Naive B cell (primary cell): ENCODE measurements around the gene CSNK1G1. TPM values are rescaled to one million over a fixed set of nuclear protein-coding genes. Genes with fewer than 3 reads are reported as not detected.

Experiments used
- ATAC-seq, 2 donors: fragments of 150-1000 bp; cut with Tn5 transposase; 2 replicates each; pipeline ENCODE4 v1.10.0; 2021; ENCODE audit warnings: low read depth in 2 of 2, mild to moderate bottlenecking in 2 of 2, moderate library complexity in 2 of 2
- DNase-seq: peaks from one replicate; pipeline ENCODE4 v3.0.0; 2022
- H3K27ac Mint-ChIP-seq, 6 donors: one replicate each; pipeline ENCODE4 v1.8.0; 2020 to 2022; ENCODE audit warnings: mild to moderate bottlenecking in 6 of 6, mixed read lengths in 6 of 6, moderate library complexity in 5 of 6, inconsistent platforms in 2 of 6
- H3K27me3 Mint-ChIP-seq, 3 donors: one replicate each; pipeline ENCODE4 v1.8.0; 2021 to 2022; ENCODE audit warnings: mixed read lengths in 3 of 3, mild to moderate bottlenecking in 1 of 3
- H3K36me3 Mint-ChIP-seq, 2 donors: one replicate each; pipeline ENCODE4 v1.8.0; 2020 to 2022; ENCODE audit warnings: mixed read lengths in 2 of 2, inconsistent platforms in 1 of 2, mild to moderate bottlenecking in 1 of 2
- H3K4me1 Mint-ChIP-seq, 3 donors: one replicate each; pipeline ENCODE4 v1.8.0; 2020 to 2022; ENCODE audit warnings: mixed read lengths in 3 of 3, inconsistent platforms in 1 of 3, mild to moderate bottlenecking in 1 of 3, moderate library complexity in 1 of 3
- H3K4me3 Mint-ChIP-seq, 8 donors: one replicate each; pipeline ENCODE4 v1.8.0; 2020 to 2022; ENCODE audit warnings: mild to moderate bottlenecking in 8 of 8, mixed read lengths in 8 of 8, moderate library complexity in 8 of 8, inconsistent platforms in 2 of 8
- H3K9me3 Mint-ChIP-seq, 7 donors: one replicate each; pipeline ENCODE4 v1.8.0; 2020 to 2022; ENCODE audit warnings: mixed read lengths in 7 of 7, mild to moderate bottlenecking in 5 of 7, inconsistent platforms in 2 of 7, moderate library complexity in 1 of 7
- polyA plus RNA-seq, 6 donors: library from polyadenylated mRNA; unstranded; fragments of 300-500 nt; fragmentation: Illumina TruSeq; gene quantifications; one replicate each; pipeline ENCODE4 v1.2.3, GENCODE V29; 2021; ENCODE audit warnings: low read depth in 6 of 6

CSNK1G1 gene
- polyA plus RNA-seq, 6 donors from 2014 or later: 1.2 to 26.0 (median 15.4) TPM

DNA sequence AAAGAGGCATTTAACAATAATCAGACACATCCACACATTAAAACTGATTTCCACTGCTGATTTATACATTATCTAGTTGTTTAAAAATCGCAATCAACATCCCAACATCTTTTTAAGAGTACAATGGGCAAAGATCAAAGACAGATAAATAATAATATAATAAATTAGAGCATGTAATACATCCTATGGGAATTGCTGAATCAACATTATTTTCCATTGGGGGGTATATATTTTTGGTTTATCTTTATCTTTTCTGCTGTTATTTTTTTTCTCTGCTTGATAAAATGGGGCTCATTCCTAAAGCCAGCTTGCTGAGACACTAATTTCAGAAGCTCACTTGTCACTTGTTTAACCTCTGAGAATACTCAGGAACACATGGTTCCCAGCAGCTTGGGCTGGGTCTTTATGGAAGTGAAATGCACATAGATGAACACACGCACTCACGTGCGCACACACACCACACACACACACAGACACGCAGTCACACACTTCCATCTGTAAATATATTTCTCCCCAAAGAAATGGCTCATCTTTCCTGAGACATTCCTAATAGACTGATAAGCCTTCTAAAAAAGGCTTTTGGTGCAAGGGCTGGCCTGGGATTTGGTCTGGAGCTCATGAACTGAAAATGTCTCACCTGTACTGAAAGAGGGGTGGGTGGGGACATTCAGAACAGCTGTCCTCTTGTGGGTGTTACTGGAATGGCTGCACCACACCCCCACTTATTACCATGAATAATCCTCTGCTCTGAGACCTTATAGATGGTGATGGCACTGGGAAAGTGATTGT, 189.7 kb downstream of the CSNK1G1 start:
- H3K4me1 Mint-ChIP-seq: peaks cover 19 to 33% (median 24%) of the 10 kb centered on the region in 3 donors
- ATAC-seq: no peak
- H3K27me3 Mint-ChIP-seq: no peaks in the 10 kb centered on the region
- DNase-seq: no peak
- peak overlapping the region in 3 of 8 donors; percentile 21 to 71 (median 67) for H3K4me3 Mint-ChIP-seq
- peaks cover 6% of the 10 kb centered on the region in 2 donors for H3K36me3 Mint-ChIP-seq
- H3K27ac Mint-ChIP-seq: peak overlapping the region in 1 of 6 donors; percentile 22
- H3K9me3 Mint-ChIP-seq: no peaks in the 10 kb centered on the region

GRCh38 chr15:64164436-64164835, 191.5 kb downstream of the CSNK1G1 start:
- no peaks in the 10 kb centered on the region for H3K36me3 Mint-ChIP-seq
- DNase-seq (no peak), ATAC-seq (no peak)
- peak overlapping the region; percentile 64 to 96 (median 86) for H3K4me3 Mint-ChIP-seq
- peak overlapping the region; percentile 79 to 97 (median 95) for H3K27ac Mint-ChIP-seq
- H3K27me3 Mint-ChIP-seq: no peaks in the 10 kb centered on the region
- peaks cover 27 to 43% (median 34%) of the 10 kb centered on the region in 3 donors for H3K4me1 Mint-ChIP-seq
- H3K9me3 Mint-ChIP-seq: no peaks in the 10 kb centered on the region

GRCh38 chr15:64163659-64164362, 192.2 kb downstream of the CSNK1G1 start:
- Mint-ChIP-seq H3K4me1 (peaks cover 29 to 48% (median 37%) of the 10 kb centered on the region in 3 donors), H3K36me3 (peaks cover 0 to 2% of the 10 kb centered on the region in 2 donors), H3K27me3 (no peaks in the 10 kb centered on the region), H3K27ac (peak overlapping the region; percentile 79 to 97 (median 95)), H3K9me3 (no peaks in the 10 kb centered on the region), H3K4me3 (peak overlapping the region; percentile 70 to 96 (median 90))
- DNase-seq (no peak), ATAC-seq (no peak)

DNA sequence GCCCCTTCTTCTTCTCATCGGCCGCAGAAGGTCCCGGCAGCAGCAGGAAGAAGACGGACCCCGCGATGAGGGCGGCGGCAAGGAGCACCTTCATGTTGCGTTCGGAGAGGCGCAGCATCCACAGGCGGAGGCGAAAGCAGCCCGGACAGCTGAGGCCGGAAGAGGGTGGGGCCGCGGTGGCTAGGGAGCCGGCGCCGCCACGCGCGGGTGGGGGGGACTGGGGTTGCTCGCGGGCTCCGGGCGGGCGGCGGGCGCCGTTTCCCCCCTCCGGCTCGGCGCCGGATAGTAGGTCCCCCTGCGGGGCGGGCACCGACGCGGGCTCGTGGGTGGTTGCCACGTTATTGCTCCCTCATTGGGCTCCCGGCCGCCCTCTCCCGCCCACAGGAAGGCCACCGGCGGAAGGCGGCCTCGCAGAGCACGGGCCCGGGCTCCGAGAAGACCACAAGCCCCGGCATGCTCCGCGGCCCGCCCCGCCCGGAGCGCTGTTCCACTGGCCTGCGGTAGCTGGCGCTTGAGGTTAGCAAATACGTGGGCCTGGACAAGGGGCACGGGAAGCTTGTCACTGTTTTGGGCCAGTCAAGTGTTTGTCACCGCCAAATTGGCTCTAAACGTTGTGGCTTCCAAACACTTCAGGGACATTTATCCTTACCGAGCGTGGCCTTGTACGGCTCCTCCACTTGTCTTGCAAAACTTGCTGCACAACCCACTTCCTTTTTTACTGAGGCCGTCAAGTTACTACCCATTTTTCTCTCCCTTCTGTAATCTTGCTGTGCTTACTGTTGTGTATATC, 192.9 kb downstream of the CSNK1G1 start, which contains the start of gene PPIB:
TSS of gene PPIB (minus strand) at position 154 of the 790 bp plus-strand sequence. CDS start at position 118, 36 bp downstream.
- H3K9me3 Mint-ChIP-seq: no peaks in the 10 kb centered on the region
- H3K27ac Mint-ChIP-seq: peak within 1 kb of the TSS; percentile 57 to 96 (median 94)
- H3K4me1 Mint-ChIP-seq: peaks cover 36 to 55% (median 45%) of the 10 kb centered on the region in 3 donors
- peaks cover 0 to 10% of the 10 kb centered on the region in 2 donors for H3K36me3 Mint-ChIP-seq
- H3K4me3 Mint-ChIP-seq: peak within 1 kb of the TSS; percentile 70 to 96 (median 90)
- H3K27me3 Mint-ChIP-seq: no peaks in the 10 kb centered on the region
- ATAC-seq: peak; percentile 90
- DNase-seq: peak; percentile 98

- Mint-ChIP-seq H3K4me1 (peaks cover 40 to 61% (median 50%) of the 10 kb centered on the region in 3 donors), H3K9me3 (no peaks in the 10 kb centered on the region), H3K4me3 (peak overlapping the region; percentile 70 to 96 (median 90)), H3K27ac (peak overlapping the region; percentile 56 to 95 (median 84)), H3K27me3 (no peaks in the 10 kb centered on the region), H3K36me3 (peaks cover 0 to 14% of the 10 kb centered on the region in 2 donors)
- ATAC-seq (peak; percentile 2 to 4), DNase-seq (no peak)
Measured at GRCh38 chr15:64162478-64162868, 193.5 kb downstream of the CSNK1G1 start.

GRCh38 chr15:64161688-64162477, 194.1 kb downstream of the CSNK1G1 start:
- Mint-ChIP-seq H3K27me3 (no peaks in the 10 kb centered on the region), H3K9me3 (no peaks in the 10 kb centered on the region), H3K4me1 (peaks cover 44 to 67% (median 56%) of the 10 kb centered on the region in 3 donors), H3K36me3 (peaks cover 0 to 14% of the 10 kb centered on the region in 2 donors), H3K27ac (peak overlapping the region; percentile 56 to 95 (median 80)), H3K4me3 (peak overlapping the region; percentile 70 to 96 (median 90))
- no peak for DNase-seq
- no peak for ATAC-seq

DNA sequence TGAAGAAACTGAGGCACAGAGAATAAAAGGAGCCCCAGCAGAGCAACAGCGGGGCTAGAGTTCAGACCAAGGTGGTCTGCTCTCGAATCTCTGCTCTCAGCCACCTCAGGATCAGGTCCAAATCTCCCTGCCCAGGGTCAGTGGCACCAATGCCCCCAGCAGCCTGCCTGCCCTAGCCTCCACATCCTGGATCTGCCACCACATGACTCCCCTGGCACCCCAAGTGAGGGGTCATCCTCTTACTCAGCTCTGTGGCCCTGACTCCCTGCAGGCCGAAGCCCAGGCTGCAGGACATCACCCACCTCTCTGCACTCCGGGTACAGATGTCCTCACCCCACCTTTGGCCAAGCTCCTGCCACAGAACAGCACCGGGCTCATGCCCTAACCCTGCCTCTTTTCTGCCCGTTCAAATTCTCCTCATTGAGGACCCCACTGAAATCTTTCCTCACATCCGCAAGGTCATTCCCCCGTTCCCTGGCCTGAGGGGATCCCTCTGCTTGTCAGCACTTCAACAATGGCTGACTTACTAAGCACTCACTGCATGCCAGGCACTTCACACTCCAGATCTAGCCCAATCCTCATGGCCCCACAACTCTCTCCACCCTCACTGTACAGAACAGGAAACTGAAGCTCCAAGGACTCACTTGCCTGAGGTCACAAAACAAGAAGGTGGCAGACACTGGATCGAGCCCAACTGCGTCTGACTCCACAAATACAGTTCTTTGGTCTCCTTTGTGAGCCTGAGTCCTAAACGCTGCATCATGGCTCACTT, 197.4 kb downstream of the CSNK1G1 start:
- Mint-ChIP-seq H3K27me3 (no peaks in the 10 kb centered on the region), H3K27ac (peak overlapping the region in 5 of 6 donors; percentile 67 to 96 (median 87)), H3K36me3 (peaks cover 0 to 14% of the 10 kb centered on the region in 2 donors), H3K4me1 (peaks cover 45 to 71% (median 69%) of the 10 kb centered on the region in 3 donors), H3K9me3 (no peaks in the 10 kb centered on the region), H3K4me3 (peak overlapping the region in 5 of 8 donors; percentile 6 to 75 (median 52))
- ATAC-seq (no peak), DNase-seq (no peak)

GRCh38 chr15:64157599-64158125, 198.3 kb downstream of the CSNK1G1 start:
- H3K36me3 Mint-ChIP-seq: peaks cover 0 to 14% of the 10 kb centered on the region in 2 donors
- no peak for DNase-seq
- H3K4me1 Mint-ChIP-seq: peaks cover 47 to 75% (median 74%) of the 10 kb centered on the region in 3 donors
- peak overlapping the region in 2 of 8 donors; percentile 13 to 73 for H3K4me3 Mint-ChIP-seq
- peaks cover 0 to 3% (median 0%) of the 10 kb centered on the region in 7 donors for H3K9me3 Mint-ChIP-seq
- no peaks in the 10 kb centered on the region for H3K27me3 Mint-ChIP-seq
- no peak for ATAC-seq
- peak overlapping the region in 5 of 6 donors; percentile 9 to 96 (median 62) for H3K27ac Mint-ChIP-seq

- Mint-ChIP-seq H3K27me3 (no peaks in the 10 kb centered on the region), H3K4me3 (peak overlapping the region in 4 of 8 donors; percentile 12 to 73 (median 51)), H3K27ac (peak overlapping the region in 3 of 6 donors; percentile 62 to 78 (median 72)), H3K36me3 (peaks cover 0 to 14% of the 10 kb centered on the region in 2 donors), H3K9me3 (peaks cover 0 to 3% (median 0%) of the 10 kb centered on the region in 7 donors), H3K4me1 (peaks cover 42 to 70% (median 69%) of the 10 kb centered on the region in 3 donors)
- DNase-seq (no peak), ATAC-seq (no peak)
Measured at GRCh38 chr15:64156652-64157331, 199.2 kb downstream of the CSNK1G1 start.

- Mint-ChIP-seq H3K36me3 (peaks cover 0 to 14% of the 10 kb centered on the region in 2 donors), H3K4me3 (peak overlapping the region in 4 of 8 donors; percentile 36 to 81 (median 60)), H3K27ac (peak overlapping the region in 4 of 6 donors; percentile 36 to 77 (median 64)), H3K9me3 (peaks cover 0 to 3% (median 0%) of the 10 kb centered on the region in 7 donors), H3K27me3 (no peaks in the 10 kb centered on the region), H3K4me1 (peaks cover 42 to 70% (median 66%) of the 10 kb centered on the region in 3 donors)
- DNase-seq: no peak
- ATAC-seq: no peak
Measured at GRCh38 chr15:64155802-64156651, 199.9 kb downstream of the CSNK1G1 start.
